ENCODE data around the gene SERPINA1.
"Not testable (repeated sequence)": the region's sequence is repeated elsewhere in the genome, so short reads cannot be mapped to it uniquely, and the experiment has no call there.

Gene SERPINA1

GRCh38 chr14:94373708-94374107 is 14.7 kb downstream of the SERPINA1 start:
- Histone ChIP-seq H4K20me1 (no peaks in the 10 kb centered on the region), H3K4me2 (peak overlapping the region in 3 of 11 experiments; percentile 27 to 80 (median 50); a peak in 6 of 22 replicates), H3K9ac (0 out of 22 replicates have a peak overlapping the region, but pooled peaks of 1 of the 11 experiments have one; percentile 7), H3K27me3 (no peaks in the 10 kb centered on the region), H3K27ac (peak overlapping the region in 3 of 11 experiments; percentile 14 to 38 (median 34); a peak in 2 of 22 replicates), H3K9me3 (replicated peaks in 1 of 11) (no peaks in the 10 kb centered on the region), H3K4me1 (peaks cover 4 to 70% (median 6%) of the 10 kb centered on the region in 10 experiments; a peak in 16 of 20 replicates), H3K4me3 (no peak overlapping the region), H3K36me3 (peaks cover 0 to 26% (median 0%) of the 10 kb centered on the region in 11 experiments; a peak in 7 of 22 replicates)
- no peak for TF ChIP-seq Cebpa-rat (IDR thresholded peaks at IDR 0.05)

GRCh38 chr14:94372021-94372605 is 16.3 kb downstream of the SERPINA1 start:
- TF ChIP-seq Cebpa-rat (IDR thresholded peaks at IDR 0.05) = no peak
- Histone ChIP-seq H3K4me1 (peaks cover 4 to 80% (median 17%) of the 10 kb centered on the region in 10 experiments; a peak in 17 of 20 replicates), H3K9ac (no peak overlapping the region)

GRCh38 chr14:94370524-94370910 is 17.9 kb downstream of the SERPINA1 start:
- no peak for TF ChIP-seq Cebpa-rat (IDR thresholded peaks at IDR 0.05)
- peaks cover 0 to 79% (median 24%) of the 10 kb centered on the region in 10 experiments; a peak in 14 of 20 replicates for H3K4me1 ChIP-seq
- no peak overlapping the region for H3K4me3 ChIP-seq
- no peaks in the 10 kb centered on the region for H3K9me3 ChIP-seq (replicated peaks in 1 of 11)
- H3K4me2 ChIP-seq = no peak overlapping the region
- no peak overlapping the region; a peak in 1 of 22 replicates for H3K27ac ChIP-seq
- H4K20me1 ChIP-seq = no peaks in the 10 kb centered on the region
- no peaks in the 10 kb centered on the region for H3K27me3 ChIP-seq
- H3K36me3 ChIP-seq = no peaks in the 10 kb centered on the region
- no peak overlapping the region for H3K9ac ChIP-seq

More at GRCh38 chr14:94372021-94372605, 16.3 kb downstream of the SERPINA1 start:
- H3K4me2 ChIP-seq = no peak overlapping the region
- H3K36me3 ChIP-seq = peaks cover 0 to 10% (median 0%) of the 10 kb centered on the region in 11 experiments; a peak in 5 of 22 replicates
- H3K27ac ChIP-seq = no peak overlapping the region
- no peaks in the 10 kb centered on the region for H3K27me3 ChIP-seq
- H4K20me1 ChIP-seq = no peaks in the 10 kb centered on the region
- H3K4me3 ChIP-seq = no peak overlapping the region
- H3K9me3 ChIP-seq (replicated peaks in 1 of 11) = no peaks in the 10 kb centered on the region

- H3K9me3 ChIP-seq (replicated peaks in 1 of 11); H3K27ac ChIP-seq; H3K4me3 ChIP-seq; H3K4me2 ChIP-seq; H3K9ac ChIP-seq; H3K27me3 ChIP-seq; H4K20me1 ChIP-seq; H3K36me3 ChIP-seq: not testable (repeated sequence)
- H3K4me1 ChIP-seq = peaks cover 0 to 79% (median 24%) of the 10 kb centered on the region in 10 experiments; a peak in 14 of 20 replicates
These were observed 18.5 kb downstream of the SERPINA1 start for GRCh38 chr14:94369766-94370523.

- H3K27me3 ChIP-seq = no peaks in the 10 kb centered on the region
- H3K27ac ChIP-seq = peak overlapping the region in 7 of 11 experiments; percentile 16 to 89 (median 74); a peak in 10 of 22 replicates
- TF ChIP-seq Cebpa-rat (IDR thresholded peaks at IDR 0.05) = no peak
- H3K9me3 ChIP-seq (replicated peaks in 1 of 11) = no peaks in the 10 kb centered on the region
- H3K4me1 ChIP-seq = peaks cover 0 to 72% (median 24%) of the 10 kb centered on the region in 10 experiments; a peak in 14 of 20 replicates
- peak overlapping the region in 5 of 11 experiments; percentile 72 to 84 (median 74); a peak in 9 of 22 replicates for H3K4me2 ChIP-seq
- no peak overlapping the region; a peak in 1 of 22 replicates for H3K9ac ChIP-seq
- no peak overlapping the region for H3K4me3 ChIP-seq
- no peaks in the 10 kb centered on the region for H3K36me3 ChIP-seq
- H4K20me1 ChIP-seq = no peaks in the 10 kb centered on the region
These were observed 19.4 kb downstream of the SERPINA1 start for GRCh38 chr14:94368956-94369355.

- TF ChIP-seq Cebpa-rat (IDR thresholded peaks at IDR 0.05) = no peak
- Histone ChIP-seq H3K27ac (peak overlapping the region in 7 of 11 experiments; percentile 16 to 89 (median 74); a peak in 13 of 22 replicates), H3K4me2 (peak overlapping the region in 6 of 11 experiments; percentile 47 to 84 (median 74); a peak in 10 of 22 replicates), H3K36me3 (no peaks in the 10 kb centered on the region), H3K4me1 (peaks cover 0 to 68% (median 24%) of the 10 kb centered on the region in 10 experiments; a peak in 14 of 20 replicates), H3K9me3 (replicated peaks in 1 of 11) (no peaks in the 10 kb centered on the region), H3K9ac (peak overlapping the region in 3 of 11 experiments; percentile 54 to 67 (median 59); a peak in 5 of 22 replicates), H4K20me1 (no peaks in the 10 kb centered on the region), H3K4me3 (no peak overlapping the region), H3K27me3 (no peaks in the 10 kb centered on the region)
These were observed 20.2 kb downstream of the SERPINA1 start for GRCh38 chr14:94368243-94368590.

GRCh38 chr14:94367347-94368242 is 20.8 kb downstream of the SERPINA1 start:
- H3K4me2 ChIP-seq = peak overlapping the region in 8 of 11 experiments; percentile 37 to 84 (median 73); a peak in 15 of 22 replicates
- peaks cover 0 to 64% (median 24%) of the 10 kb centered on the region in 10 experiments; a peak in 14 of 20 replicates for H3K4me1 ChIP-seq
- H3K9me3 ChIP-seq (replicated peaks in 1 of 11) = no peaks in the 10 kb centered on the region
- peak overlapping the region in 6 of 11 experiments; percentile 47 to 89 (median 76); a peak in 13 of 22 replicates for H3K27ac ChIP-seq
- H3K36me3 ChIP-seq = no peaks in the 10 kb centered on the region
- no peaks in the 10 kb centered on the region for H3K27me3 ChIP-seq
- H4K20me1 ChIP-seq = no peaks in the 10 kb centered on the region
- no peak for TF ChIP-seq Cebpa-rat (IDR thresholded peaks at IDR 0.05)
- peak overlapping the region in 3 of 11 experiments; percentile 54 to 67 (median 59); a peak in 4 of 22 replicates for H3K9ac ChIP-seq
- H3K4me3 ChIP-seq = no peak overlapping the region

- H3K9ac ChIP-seq = peak within 1 kb of the TSS in 3 of 11 experiments; percentile 54 to 67 (median 59); a peak in 4 of 22 replicates
- no peak within 1 kb of the TSS for H3K4me3 ChIP-seq
- no peaks in the 10 kb centered on the region for H3K36me3 ChIP-seq
- no peak for TF ChIP-seq Cebpa-rat (IDR thresholded peaks at IDR 0.05)
- no peaks in the 10 kb centered on the region for H3K9me3 ChIP-seq (replicated peaks in 1 of 11)
- H4K20me1 ChIP-seq = no peaks in the 10 kb centered on the region
- no peaks in the 10 kb centered on the region for H3K27me3 ChIP-seq
- H3K27ac ChIP-seq = peak within 1 kb of the TSS in 6 of 11 experiments; percentile 47 to 89 (median 76); a peak in 12 of 22 replicates
- H3K4me2 ChIP-seq = peak within 1 kb of the TSS in 8 of 11 experiments; percentile 37 to 84 (median 73); a peak in 15 of 22 replicates
- peaks cover 0 to 53% (median 24%) of the 10 kb centered on the region in 10 experiments; a peak in 14 of 20 replicates for H3K4me1 ChIP-seq
These were observed 22.1 kb downstream of the SERPINA1 start, which contains the start of gene SERPINA2 for GRCh38 chr14:94366146-94366915. TSS of gene SERPINA2 (minus strand) at chr14:94366698.
